ENCODE data around the gene ERC2. TPM values are rescaled to one million over a fixed set of nuclear protein-coding genes. Genes with fewer than 3 reads are reported as not detected.

The ERC2 gene
- polyA plus RNA-seq, 5 donors = 1.4 to 3.0 (median 2.1) TPM

DNA sequence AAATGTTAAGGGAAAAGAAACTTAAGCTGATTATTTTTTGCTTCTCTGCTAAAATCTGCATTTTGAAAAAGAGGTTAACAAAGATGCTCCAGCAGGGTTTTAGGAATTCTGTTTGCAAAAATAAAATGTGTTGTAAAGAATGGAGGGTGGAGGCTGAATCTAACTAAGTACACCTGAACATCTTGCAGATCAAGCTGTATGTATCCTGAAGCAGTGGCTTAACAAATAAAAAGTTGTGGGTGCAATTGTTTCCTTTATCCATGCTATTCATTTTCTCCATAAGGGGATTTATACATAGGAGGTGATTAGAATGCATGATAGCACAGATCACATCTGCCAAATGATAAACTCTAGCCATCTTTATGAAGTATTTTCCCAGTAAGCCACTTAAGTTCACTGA is 466.3 kb downstream of the ERC2 start:
- DNase-seq = no peak

DNA sequence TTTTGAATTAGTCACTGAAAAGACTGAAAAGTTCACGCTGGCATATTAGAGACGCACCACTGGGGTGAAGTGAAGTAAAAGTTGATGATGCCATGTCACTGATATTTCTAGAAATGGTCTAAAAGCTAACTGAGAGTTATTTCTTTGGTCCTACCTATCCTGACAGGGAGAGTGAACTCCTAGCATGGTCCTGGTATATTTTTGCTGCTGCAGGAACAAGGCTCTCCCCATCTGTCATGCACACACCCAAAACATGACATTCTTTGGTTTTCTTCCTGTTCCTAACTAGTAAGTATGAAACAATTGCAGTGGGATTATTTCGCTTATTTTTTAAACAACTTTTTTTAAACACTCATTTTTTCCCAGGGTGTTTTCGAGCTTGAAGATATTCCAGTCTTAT is 466.7 kb downstream of the ERC2 start:
- DNase-seq = no peak

DNA sequence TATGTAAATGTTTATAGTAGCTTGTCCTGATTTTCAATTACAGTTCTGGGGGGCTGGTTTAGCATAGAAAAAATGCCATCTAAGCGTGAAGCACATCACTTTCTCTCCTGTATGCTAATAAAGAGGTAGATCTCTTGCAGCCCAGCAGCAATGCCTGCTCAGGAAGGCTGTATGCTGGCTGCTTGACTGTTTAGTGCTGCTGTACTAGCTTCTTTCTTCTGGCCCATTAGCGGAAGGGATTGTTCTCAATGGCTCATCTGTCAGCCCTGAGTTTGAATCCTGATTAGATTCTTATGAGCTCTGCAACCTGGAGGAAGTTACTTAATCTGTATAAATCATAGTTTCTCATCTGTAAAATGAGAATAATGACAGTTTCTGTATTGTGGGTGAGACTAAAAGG is 478.9 kb downstream of the ERC2 start:
- DNase-seq = no peak

DNA sequence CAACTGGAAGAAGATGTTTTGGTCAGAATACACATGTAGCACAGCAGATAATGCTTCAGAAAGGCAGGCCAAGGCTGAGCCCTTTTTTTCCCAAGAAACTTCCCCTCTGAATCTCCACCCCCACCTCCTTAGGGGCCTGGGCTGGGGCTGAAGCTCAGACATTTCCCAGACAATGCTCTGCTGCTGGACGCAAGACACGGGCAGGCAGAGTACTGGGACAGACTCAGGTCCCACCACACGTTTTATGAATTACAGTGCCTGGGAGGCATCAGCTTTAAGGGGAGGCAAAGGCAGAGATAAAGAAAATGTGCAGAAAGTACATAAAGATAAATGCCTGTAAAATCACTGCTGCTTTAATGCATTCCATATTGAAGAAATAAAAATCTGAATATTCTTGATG is 479.4 kb downstream of the ERC2 start:
- no peak for DNase-seq

DNA sequence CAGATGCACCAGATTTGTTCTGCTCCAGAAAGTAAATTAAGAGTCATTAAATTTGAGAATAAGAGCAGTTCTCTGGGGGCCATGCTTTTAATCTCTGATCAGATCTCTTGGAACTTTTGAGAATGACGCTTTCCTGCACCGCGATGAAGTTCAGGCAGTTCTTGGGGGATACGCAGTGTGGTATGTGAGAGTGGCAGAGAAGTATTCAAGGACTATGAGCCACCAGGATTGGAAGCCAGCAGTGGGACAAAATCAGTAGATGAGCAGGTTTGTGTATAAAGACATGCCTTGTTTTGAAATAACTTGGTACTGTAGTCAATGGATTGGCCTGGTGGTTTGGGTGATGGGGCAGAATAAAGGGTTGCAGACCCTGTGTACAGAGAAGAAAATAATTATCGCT is 483.6 kb downstream of the ERC2 start:
- DNase-seq = no peak

DNA sequence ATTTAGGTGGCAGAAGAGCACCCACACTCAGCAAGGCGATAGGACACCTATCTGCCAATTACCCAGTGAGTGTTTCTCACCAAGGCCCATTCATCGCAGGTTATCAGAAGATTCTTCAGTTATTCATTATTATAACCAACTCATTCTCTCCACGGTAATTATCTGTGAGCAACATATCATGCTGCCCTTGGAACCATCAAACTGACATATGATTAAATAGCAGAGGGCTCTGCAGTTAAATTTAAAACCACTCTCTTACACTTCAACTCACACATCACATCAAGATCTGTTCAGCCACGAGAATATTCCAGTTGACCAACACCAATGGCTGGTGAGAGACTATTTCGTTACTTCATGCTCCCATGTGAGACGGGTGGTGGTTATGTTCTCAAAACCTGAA is 489.3 kb downstream of the ERC2 start:
- no peak for DNase-seq

DNA sequence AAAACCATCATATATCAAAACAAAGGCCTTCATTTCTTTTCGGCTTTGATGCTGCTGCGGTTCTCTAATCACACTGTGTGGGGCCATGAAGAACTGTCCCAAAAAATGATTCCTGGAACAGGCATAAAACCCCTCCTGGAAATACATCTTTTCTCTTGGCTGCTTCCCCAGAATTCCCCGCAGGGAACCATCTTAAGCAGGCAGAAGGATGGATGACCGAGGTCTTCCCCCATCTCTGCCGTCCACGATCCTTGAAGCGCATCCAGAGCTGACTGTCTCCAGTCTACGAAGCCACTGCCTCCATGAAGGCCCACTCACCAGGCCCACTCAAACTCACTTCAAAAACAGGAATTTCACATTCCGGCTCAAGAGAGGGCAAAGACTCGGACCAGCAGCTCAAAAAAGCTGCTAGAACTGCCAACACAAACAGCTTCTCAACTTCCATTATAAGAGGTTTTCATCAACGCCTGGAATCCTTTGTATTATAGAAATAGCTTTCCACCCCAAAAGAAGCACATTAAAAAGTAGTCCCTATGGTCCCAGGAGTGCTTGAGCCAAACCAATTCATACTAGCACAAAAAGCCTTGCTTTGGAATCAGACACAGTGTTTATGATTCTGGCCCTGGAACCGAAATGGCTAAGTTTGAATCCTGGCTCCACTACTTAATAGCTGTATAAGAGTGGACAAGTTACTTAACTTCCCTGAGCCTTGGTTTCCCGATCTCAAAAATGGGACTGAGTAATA is 493.7 kb downstream of the ERC2 start:
- no peak for DNase-seq

DNA sequence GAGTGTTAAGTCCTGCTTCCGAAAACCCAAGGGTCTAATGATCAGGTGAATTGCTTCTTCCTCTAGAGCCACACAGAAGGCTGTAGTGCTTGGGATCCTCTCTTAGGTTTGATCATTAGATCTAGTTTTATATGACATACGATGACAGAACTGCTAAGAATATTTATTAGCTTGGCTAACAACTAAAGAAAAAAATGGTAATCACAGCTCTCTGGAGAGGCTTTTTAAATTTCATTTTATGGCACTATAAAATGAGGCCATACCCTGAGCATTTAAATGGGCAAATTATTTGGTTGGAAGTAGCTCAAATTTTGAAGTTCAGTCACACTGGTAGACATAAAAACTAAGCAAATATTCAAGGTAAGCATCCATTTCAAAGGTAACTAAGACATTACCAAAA is 498.6 kb downstream of the ERC2 start:
- DNase-seq = no peak

DNA sequence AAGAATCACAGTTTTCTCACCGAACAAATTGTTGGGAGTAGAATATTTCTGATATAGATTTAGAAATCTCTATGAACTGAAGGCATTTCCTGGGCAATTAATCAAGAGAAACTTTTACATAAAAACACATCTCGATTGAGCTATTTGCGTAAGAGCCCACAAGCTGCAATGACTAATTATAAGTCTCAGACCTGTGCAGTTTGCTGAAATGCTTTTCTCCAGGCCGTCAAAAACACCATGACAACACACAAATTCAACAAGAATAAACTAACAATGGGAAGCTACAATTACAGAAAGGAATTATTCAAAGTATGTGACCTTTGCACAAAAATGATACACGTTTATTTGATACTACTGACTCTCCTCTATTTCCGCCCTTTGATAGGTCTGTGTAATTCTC is 499.9 kb downstream of the ERC2 start:
- no peak for DNase-seq

DNA sequence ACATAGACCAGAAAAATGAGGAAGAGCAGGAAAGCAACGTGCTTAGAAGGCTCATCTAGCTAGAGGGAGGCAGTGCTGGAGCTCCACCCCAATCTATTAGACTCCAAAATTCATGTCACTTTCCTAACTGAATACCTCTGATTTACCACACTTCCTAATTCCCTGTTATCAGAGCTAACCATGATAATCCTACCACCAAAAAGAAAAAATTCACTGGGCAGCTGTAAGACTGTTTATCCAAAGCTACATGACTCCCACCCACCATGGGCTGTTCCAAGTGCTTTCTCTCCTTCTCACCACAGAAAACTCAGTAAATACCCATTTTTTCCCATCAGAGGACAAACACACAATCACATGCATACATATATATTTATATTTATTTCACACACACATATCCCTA is 501.7 kb downstream of the ERC2 start:
- no peak for DNase-seq

DNA sequence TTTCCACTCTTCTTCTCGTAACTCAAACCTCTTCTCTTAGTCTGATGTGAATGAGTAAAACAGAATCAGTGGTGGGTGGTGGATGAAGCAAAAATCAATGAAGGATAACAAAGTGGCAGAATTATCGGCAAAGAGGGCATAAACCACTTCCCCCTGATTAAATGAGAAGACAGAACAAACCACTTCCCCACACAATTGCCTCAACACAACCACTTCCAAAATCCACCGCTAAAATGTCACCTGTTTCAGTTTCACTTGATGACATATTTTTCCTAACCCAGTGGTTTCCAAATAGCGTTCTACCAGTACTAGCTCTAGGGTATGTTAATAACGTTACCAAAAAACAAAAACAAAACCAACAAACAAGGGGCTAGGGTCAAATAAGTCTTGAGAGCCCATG is 502.5 kb downstream of the ERC2 start:
- no peak for DNase-seq

DNA sequence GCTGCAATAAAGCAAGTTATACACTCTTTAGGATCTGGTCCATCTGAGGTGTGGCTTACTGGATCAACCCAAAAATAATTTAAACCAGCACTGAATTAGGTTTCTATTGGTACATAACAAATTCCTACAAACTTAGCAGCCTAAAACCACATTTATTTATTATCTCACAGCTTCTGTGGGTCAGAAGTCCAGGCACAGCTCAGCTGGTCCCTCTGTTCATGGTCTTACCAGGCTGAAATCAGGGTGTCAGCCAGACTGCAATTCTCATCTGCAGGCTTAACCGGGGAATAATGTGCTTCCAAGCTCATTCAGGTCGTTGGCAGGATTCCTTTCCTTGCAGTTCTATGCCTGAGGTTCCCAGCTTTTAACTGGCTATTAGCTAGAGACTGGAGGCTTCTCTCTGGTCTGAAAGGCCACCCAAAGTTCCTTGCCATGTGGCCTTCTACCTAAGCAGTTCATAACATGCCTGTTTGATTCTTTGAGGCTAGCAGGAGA is 503.7 kb downstream of the ERC2 start:
- no peak for DNase-seq

DNA sequence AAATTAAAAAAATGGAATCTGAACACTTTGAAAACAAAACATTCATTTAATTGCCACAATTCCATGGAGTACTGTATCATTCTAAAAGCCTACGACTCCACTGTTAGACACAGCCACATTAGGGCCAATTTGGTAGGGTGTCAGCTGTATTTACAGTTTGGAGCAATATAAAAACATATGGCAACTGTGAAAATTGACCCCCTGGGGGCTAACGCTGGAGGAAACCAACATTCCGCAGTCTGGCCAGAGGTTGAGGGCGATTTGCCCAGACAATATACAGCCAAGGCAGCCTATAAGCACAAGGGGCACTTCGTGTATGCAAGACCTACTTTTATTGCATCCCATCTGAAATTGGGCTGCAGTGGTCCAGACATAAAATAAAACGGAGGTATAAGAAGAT is 504.7 kb downstream of the ERC2 start:
- DNase-seq = no peak

DNA sequence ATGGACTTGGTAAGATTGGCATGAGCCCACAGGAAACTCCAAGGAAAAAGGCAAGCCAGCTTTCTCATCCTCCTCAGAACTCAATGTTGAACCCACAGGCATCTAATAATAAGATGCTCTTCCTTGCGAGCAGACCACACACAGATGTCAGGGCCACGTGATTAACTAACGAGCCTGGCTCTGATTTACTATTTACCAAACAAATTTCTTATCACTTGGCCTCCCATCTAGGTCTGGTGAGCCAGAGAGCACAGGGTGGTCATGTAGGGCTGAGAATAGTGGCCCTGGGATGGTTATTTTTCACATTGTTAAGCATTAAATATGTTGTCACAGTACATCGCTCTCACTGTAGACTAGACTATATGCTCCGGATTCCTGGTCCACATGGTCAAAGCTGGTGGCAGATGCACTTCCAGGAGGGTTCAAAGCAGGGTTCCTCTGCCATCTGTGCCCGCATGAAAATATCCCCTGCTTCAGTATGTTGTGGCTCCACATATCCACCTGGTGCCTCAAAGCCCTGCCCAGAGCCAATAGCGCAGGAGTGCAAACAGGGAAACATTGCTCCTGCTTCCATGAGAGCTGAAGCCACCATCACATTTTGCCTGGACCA is 508.7 kb downstream of the ERC2 start:
- DNase-seq = peak in 1 of 2 donors; percentile 42

DNA sequence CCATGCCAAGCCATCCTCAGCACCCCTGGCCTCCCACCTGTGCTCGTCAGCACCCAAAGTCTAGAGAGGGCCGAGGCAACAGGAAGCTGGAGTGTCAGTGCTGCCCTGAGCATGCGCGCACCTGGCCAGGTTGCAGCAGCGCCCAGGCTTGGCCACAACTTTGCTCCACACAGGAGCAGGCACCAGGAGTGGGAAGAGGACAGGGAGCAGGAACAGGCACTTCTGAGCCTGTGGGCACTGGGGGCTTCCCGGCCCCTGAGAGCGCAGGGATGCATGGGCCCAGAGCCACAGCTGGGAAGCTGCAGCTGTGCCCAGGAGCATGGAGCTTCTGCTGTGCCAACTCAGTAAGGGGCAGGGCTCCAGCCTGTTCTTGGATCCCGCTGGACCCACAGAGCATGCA is 509.7 kb downstream of the ERC2 start:
- no peak for DNase-seq

DNA sequence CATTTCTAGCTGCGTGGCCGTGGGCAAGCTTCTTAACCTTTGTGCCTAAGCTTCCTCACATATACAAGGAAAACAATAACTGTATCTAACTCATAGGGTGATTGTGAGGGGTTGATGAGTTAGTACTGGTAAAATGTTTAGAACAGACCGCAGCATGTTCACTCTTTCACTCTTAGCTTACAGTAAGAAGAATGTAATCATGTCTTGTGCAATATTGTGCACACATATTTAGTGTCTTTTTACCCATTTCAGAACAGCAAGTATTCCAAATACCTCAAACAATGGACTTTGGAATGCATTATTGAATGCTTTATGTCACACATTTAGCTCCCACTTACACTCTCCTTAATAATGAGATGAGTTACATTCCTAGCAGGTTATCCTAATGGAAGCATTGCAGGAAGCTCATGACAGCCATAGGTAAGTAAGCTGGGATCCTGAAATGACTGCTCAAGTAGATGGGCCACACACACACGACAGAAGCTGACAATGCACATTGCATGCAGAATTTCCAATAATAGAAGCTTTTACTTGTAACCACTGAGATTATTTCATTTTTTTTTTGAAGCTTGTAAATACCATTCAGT is 512.3 kb downstream of the ERC2 start:
- no peak for DNase-seq

DNA sequence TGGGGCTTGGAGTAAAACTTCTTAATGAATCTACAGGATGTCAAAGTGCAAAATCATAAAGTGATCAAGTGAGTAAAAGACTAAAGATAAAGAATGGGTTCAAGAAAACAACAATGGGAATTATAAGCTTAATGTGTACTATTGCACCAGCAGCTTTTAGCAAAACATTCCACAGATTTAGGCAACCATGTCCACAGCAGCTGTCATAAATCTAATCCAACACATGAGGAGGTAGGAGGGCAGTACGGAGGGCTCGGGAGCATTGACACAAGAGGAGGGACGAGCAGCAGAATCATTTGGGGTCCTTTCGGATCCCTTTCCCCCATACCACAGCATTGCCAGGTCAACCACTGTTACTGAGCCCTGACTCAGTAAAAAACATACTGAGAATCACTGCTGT is 516.9 kb downstream of the ERC2 start:
- no peak for DNase-seq

DNA sequence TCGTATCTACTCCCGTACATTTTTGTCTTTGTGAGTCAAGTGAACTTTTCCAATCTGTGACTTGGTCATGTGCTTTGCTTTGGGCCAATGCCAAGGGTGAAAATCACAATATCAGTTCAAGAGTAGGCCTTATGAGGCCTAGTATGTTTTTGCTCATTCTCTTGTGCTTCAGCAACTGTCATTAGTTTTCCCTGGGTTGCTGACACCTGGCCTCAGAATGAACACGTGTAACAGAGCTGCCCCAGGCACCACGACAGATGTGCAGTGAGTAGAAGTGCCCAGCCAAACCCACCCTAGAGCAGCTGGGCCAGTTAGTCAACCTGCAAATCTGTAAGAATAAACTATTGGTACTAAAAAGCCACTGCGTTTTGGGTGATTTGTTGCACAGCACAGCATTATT is 520.9 kb downstream of the ERC2 start:
- no peak for DNase-seq

DNA sequence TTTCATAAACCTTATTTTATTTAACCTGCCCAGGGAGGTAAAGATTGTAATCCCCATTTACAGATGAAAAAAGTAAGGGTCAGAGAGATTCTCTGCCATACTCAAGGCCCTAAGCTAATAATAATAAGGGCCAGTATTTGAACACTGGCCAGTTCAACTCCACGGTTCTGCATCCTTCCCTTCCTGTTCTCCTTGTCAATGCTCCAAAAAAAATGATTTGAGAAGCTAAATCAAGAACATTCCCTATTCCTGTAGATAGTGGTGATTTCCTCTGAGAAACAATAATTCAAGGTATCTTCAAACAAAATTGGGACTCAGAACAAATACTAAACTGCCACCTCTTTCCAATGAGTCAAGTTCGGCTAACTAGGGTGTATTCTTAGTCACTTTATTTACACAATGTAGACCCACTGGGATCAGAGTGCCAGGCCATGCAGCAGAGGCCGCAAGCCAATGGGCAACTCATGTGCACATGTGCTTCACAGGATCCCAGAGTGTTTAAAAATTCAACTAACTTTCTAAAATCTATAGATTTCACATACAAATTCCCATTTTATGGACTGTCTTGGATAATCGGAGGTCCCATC is 521.6 kb downstream of the ERC2 start:
- no peak for DNase-seq

DNA sequence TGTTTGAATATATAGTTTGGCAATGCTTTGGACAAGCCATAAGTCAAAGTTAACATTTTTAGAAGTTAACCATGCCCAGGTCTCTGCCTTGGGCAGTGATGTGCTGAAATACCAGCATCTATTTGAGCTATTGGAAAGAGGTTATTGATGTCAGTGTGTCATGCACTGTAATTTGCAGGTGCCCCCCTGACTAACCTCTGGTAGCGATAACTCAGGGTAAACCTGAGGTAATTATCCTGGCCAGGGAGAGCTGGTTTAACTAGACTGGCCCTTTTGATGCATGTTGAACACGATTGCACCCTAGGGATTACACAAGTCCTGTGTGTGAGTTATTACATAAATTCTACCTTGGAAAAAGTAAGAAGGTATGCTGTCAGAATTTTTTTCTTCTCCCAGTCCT is 525.4 kb downstream of the ERC2 start:
- no peak for DNase-seq

DNA sequence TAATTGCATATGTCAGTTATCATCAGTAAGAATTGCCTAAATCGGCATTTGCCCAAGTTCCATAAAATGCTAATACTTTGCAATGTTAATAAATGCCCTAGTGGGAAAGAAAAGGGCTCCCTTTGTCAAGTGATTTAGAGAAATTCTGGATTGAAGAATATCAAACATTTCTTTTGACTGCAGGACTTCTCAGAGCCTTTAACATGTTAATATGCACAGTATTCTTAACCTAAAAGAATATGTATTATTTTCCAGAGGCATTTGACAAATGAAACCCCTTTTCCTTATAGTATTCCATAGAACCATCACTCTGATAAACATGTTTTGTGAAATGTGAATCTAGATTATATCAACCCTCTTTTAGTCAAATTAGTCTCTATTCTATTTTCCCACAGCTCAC is 529.0 kb downstream of the ERC2 start:
- DNase-seq = no peak

DNA sequence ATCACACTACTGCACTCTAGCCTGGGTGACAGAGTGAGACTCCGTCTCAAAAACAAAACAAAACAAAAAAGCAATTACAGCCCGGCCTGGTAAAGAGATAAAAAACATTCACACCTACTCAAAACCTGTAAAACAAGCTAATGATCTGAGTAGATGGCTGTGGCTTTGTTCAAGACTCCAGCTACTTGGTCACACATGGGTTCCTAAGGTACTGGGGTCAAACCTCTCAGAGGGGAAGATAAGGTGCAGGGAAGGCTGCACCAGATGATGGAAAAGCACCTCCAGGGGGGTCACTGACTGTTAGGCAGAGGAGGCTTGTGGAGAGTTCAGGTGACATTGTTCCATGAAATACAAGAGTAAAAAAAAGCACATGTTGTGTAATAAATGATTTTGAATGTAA is 531.0 kb downstream of the ERC2 start:
- no peak for DNase-seq

DNA sequence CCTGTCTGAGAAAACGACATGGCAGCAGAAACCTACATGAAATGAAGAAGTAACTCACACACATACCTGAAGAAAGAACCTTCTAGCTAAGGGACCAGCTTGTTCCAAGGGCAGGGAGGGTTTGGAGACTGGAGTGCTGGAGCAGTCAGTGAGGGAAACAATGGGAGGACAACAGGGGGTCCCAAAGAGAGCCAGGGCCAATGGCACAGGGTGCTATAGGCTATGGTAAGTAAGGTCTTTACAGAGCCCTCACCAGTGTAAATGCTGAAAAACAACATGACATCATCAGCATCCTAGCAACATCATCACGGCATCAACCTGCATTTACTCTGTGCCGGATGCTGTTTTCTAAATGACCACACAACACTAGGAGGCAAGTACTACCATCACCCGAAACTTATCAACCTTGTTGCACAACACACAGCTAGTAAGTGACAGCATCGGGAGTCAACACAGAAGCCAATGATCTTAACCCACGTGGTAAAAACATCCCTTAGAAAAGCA is 531.7 kb downstream of the ERC2 start:
- DNase-seq = no peak
